Nephron progenitor cell (in vitro differentiated cells): ENCODE data around the gene PRDM2.

ENCODE experiments used
- DNase-seq: peaks from one replicate; pipeline ENCODE4 v3.0.0; 2021
- H3K27ac Mint-ChIP-seq: 2 replicates; pipeline ENCODE4 v1.8.0; 2021; ENCODE audit warnings: mild to moderate bottlenecking, moderate library complexity, mixed read lengths
- H3K27me3 Mint-ChIP-seq: 2 replicates; pipeline ENCODE4 v1.8.0; 2021; ENCODE audit warnings: mild to moderate bottlenecking, low read depth, mixed read lengths; ENCODE audit not compliant: poor library complexity
- H3K36me3 Mint-ChIP-seq: 2 replicates; pipeline ENCODE4 v1.8.0; 2021; ENCODE audit warnings: low read depth, mixed read lengths
- H3K4me1 Mint-ChIP-seq: 2 replicates; pipeline ENCODE4 v1.8.0; 2021; ENCODE audit warnings: mixed read lengths
- H3K4me3 Mint-ChIP-seq: 2 replicates; pipeline ENCODE4 v1.8.0; 2021; ENCODE audit warnings: mild to moderate bottlenecking, moderate library complexity, mixed read lengths
- H3K9me3 Mint-ChIP-seq: 2 replicates; pipeline ENCODE4 v1.8.0; 2021; ENCODE audit warnings: mild to moderate bottlenecking, moderate library complexity, mixed read lengths
- CTCF ChIP-seq: fragments of 200-600 bp; sonication (generic); IDR thresholded peaks from 2 replicates; pipeline ENCODE4 v1.5.0; 2021; ENCODE audit warnings: antibody characterized with exemption

PRDM2 gene

DNA sequence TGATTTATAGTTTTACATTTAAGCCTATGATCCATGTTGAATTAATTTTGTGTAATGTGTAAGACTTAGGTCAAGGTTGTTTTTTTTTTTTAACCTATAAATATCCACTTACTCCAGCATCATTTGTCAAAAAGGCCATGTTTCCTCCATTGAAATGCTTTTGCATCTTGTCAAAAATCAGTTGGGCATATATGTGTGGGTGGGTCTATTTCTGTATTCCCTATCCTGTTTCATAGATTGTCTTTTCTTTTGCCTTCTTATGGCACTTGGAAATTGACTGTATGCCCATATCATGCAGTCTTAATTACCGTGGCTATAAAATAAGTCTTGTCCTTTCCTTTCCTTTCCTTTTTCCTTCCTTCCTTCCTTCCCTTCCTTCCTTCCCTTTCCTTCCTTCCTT lies 138.2 kb downstream of the PRDM2 start:
- no peak overlapping the region for H3K4me3 Mint-ChIP-seq

GRCh38 chr1:13842497-13842896 lies 142.5 kb downstream of the PRDM2 start:
- no peak for TF ChIP-seq CTCF
- H3K9me3 Mint-ChIP-seq = peaks cover 19% of the 10 kb centered on the region
- DNase-seq = no peak
- H3K4me3 Mint-ChIP-seq = no peak overlapping the region
- H3K4me1 Mint-ChIP-seq = no peaks in the 10 kb centered on the region
- H3K27ac Mint-ChIP-seq = no peak overlapping the region
- peaks cover 66% of the 10 kb centered on the region for H3K27me3 Mint-ChIP-seq
- no peaks in the 10 kb centered on the region for H3K36me3 Mint-ChIP-seq

More for the DNA sequence above, 138.2 kb downstream of the PRDM2 start:
- no peak overlapping the region for H3K27ac Mint-ChIP-seq
- no peaks in the 10 kb centered on the region for H3K4me1 Mint-ChIP-seq
- no peaks in the 10 kb centered on the region for H3K36me3 Mint-ChIP-seq
- TF ChIP-seq CTCF = no peak
- H3K9me3 Mint-ChIP-seq = peaks cover 16% of the 10 kb centered on the region
- peaks cover 73% of the 10 kb centered on the region for H3K27me3 Mint-ChIP-seq
- no peak for DNase-seq

- Mint-ChIP-seq H3K27me3 (peaks cover 51% of the 10 kb centered on the region), H3K4me3 (no peak overlapping the region), H3K9me3 (peaks cover 39% of the 10 kb centered on the region), H3K36me3 (no peaks in the 10 kb centered on the region), H3K27ac (no peak overlapping the region), H3K4me1 (peaks cover 5% of the 10 kb centered on the region)
- no peak for DNase-seq
- TF ChIP-seq CTCF = no peak
Measured at GRCh38 chr1:13851726-13852125, 151.7 kb downstream of the PRDM2 start.

GRCh38 chr1:13855554-13855953 lies 155.6 kb downstream of the PRDM2 start:
- H3K4me3 Mint-ChIP-seq = no peak overlapping the region
- no peak for TF ChIP-seq CTCF
- H3K27ac Mint-ChIP-seq = no peak overlapping the region
- no peak for DNase-seq
- H3K27me3 Mint-ChIP-seq = peaks cover 30% of the 10 kb centered on the region
- no peaks in the 10 kb centered on the region for H3K36me3 Mint-ChIP-seq
- H3K9me3 Mint-ChIP-seq = peaks cover 44% of the 10 kb centered on the region
- peaks cover 5% of the 10 kb centered on the region for H3K4me1 Mint-ChIP-seq

DNA sequence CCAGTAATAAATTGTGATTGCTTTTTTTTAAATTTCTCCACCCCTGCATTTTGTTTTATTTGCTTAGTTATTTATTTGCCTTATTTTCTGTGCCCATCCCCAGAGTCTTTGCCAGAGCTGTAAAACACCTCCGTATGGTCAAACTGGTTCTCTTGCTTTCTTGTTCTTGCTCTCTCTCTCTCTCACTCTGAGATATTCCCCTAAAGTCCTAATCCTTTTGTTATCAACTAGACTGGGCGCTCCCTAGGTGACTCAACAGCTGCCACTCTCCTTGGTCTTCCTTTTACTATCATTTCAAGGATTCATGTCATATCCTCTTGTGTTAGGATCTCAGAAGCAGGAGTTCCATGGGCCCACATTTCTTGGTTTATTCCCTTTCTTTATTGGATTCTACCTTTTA lies 160.0 kb downstream of the PRDM2 start:
- no peak for DNase-seq
- Mint-ChIP-seq H3K36me3 (no peaks in the 10 kb centered on the region), H3K4me3 (no peak overlapping the region), H3K27ac (no peak overlapping the region), H3K4me1 (no peaks in the 10 kb centered on the region), H3K9me3 (peaks cover 34% of the 10 kb centered on the region), H3K27me3 (peaks cover 21% of the 10 kb centered on the region)
- TF ChIP-seq CTCF = no peak

GRCh38 chr1:13864760-13865159 lies 164.8 kb downstream of the PRDM2 start:
- Mint-ChIP-seq H3K36me3 (no peaks in the 10 kb centered on the region), H3K27ac (no peak overlapping the region), H3K9me3 (no peaks in the 10 kb centered on the region), H3K4me1 (peaks cover 7% of the 10 kb centered on the region), H3K4me3 (no peak overlapping the region), H3K27me3 (peaks cover 28% of the 10 kb centered on the region)
- TF ChIP-seq CTCF = no peak
- no peak for DNase-seq
